HepG2 (cell line): ENCODE data around the gene PTGES3. TPM values are rescaled to one million over a fixed set of nuclear protein-coding genes. Genes with fewer than 3 reads are reported as not detected.

Experiments used
- ATF2 ChIP-seq: sonication (generic); formaldehyde crosslinking; IDR thresholded peaks from 2 replicates; pipeline ENCODE4 v1.4.0; 2020; ENCODE audit warnings: missing genetic modification reagents
- CBX2 ChIP-seq, 2 experiments: fragments of 200-600 bp in 1 of 2; sonication (generic); formaldehyde crosslinking in 1 of 2; IDR thresholded peaks; 2 replicates each; pipeline versions ENCODE4 v1.7.0 to v1.8.1; 2018 to 2022; ENCODE audit warnings: low read depth in 2 of 2, low read length in 1 of 2, mild to moderate bottlenecking in 1 of 2, missing genetic modification reagents in 1 of 2
- CCAR2 ChIP-seq: fragments of 200-400 bp; formaldehyde crosslinking; optimal IDR thresholded peaks from 2 replicates; pipeline ENCODE3; 2018; ENCODE audit warnings: low read depth, mild to moderate bottlenecking, low read length, moderate library complexity
- CREBL2 ChIP-seq: sonication (generic); formaldehyde crosslinking; IDR thresholded peaks from 2 replicates; pipeline ENCODE4 v1.8.1; 2023; ENCODE audit warnings: missing genetic modification reagents, mild to moderate bottlenecking, borderline replicate concordance
- DMAP1 ChIP-seq: IDR thresholded peaks from 2 replicates; pipeline ENCODE4 v1.6.1; 2016
- EED ChIP-seq: sonication (generic); formaldehyde crosslinking; IDR thresholded peaks from 2 replicates; pipeline ENCODE4 v1.5.0; 2020; ENCODE audit warnings: mild to moderate bottlenecking, missing genetic modification reagents
- HDAC6 ChIP-seq: fragments of 200-600 bp; sonication (generic); IDR thresholded peaks from 2 replicates; pipeline ENCODE4 v1.7.0; 2017; ENCODE audit warnings: mild to moderate bottlenecking, antibody characterized with exemption, low read length, low read depth
- KAT2B ChIP-seq: fragments of 150-350 bp; IDR thresholded peaks from 2 replicates; pipeline ENCODE4 v1.6.1; 2014; ENCODE audit warnings: low read depth, low read length, borderline replicate concordance
- MBD4 ChIP-seq: IDR thresholded peaks from 2 replicates; pipeline ENCODE4 v1.6.1; 2012; ENCODE audit warnings: low read length, inconsistent platforms, borderline replicate concordance
- MIER3 ChIP-seq: IDR thresholded peaks from 2 replicates; pipeline ENCODE4 v1.6.1; 2016; ENCODE audit warnings: missing compliant biosample characterization, borderline replicate concordance
- MNT ChIP-seq: fragments of 450-650 bp; IDR thresholded peaks from 2 replicates; pipeline ENCODE4 v1.6.1; 2016
- MTF1 ChIP-seq: sonication (generic); formaldehyde crosslinking; IDR thresholded peaks from 2 replicates; pipeline ENCODE4 v1.5.0; 2020; ENCODE audit warnings: missing genetic modification reagents
- MYNN ChIP-seq: sonication (generic); formaldehyde crosslinking; IDR thresholded peaks from 2 replicates; pipeline ENCODE4 v1.4.0; 2020; ENCODE audit warnings: mild to moderate bottlenecking, low read depth, missing genetic modification reagents
- PHF5A ChIP-seq: IDR thresholded peaks from one replicate; pipeline ENCODE4 v1.6.1; 2018; ENCODE audit warnings: low read depth, missing genetic modification reagents; ENCODE audit not compliant: unreplicated experiment
- TGIF2 ChIP-seq: IDR thresholded peaks from 2 replicates; pipeline ENCODE4 v1.6.1; 2016; ENCODE audit warnings: control low read depth, missing compliant biosample characterization
- THAP11 ChIP-seq: IDR thresholded peaks from 2 replicates; pipeline ENCODE4 v1.6.1; 2016; ENCODE audit warnings: missing biosample characterization, missing genetic modification reagents
- U2AF2 ChIP-seq: fragments of 200-400 bp; formaldehyde crosslinking; IDR thresholded peaks from 2 replicates; pipeline ENCODE4 v1.6.1; 2017; ENCODE audit warnings: low read depth, mild to moderate bottlenecking, low read length
- ZBED4 ChIP-seq: sonication (generic); formaldehyde crosslinking; IDR thresholded peaks from 2 replicates; pipeline ENCODE4 v1.4.0; 2020; ENCODE audit warnings: missing genetic modification reagents, borderline replicate concordance
- ZNF513 ChIP-seq: sonication (generic); formaldehyde crosslinking; conservative IDR thresholded peaks from 2 replicates; pipeline ENCODE4 v1.5.0; 2020; ENCODE audit warnings: missing genetic modification reagents
- ZNF577 ChIP-seq: sonication (generic); formaldehyde crosslinking; IDR thresholded peaks from 2 replicates; pipeline ENCODE4 v1.4.0; 2020; ENCODE audit warnings: mild to moderate bottlenecking, low read depth, missing genetic modification reagents, borderline replicate concordance
- ZNF792 ChIP-seq: IDR thresholded peaks from 2 replicates; pipeline ENCODE4 v1.6.1; 2016
- polyA plus RNA-seq, 8 experiments: library from polyadenylated mRNA; depleted of rRNA in 3 of 8; stranded (reverse) in 7 of 8; unstranded in 1 of 8; fragments of >200 nt; fragmentation: Illumina TruSeq in 4 of 8; extraction: Trizol in 4 of 8; gene quantifications; 2 replicates each; pipeline versions ENCODE4 v1.2.1 to v1.2.3, GENCODE V29; 2011 to 2016; ENCODE audit warnings: low read depth in 4 of 8, missing spikeins in 1 of 8, mixed read lengths in 1 of 8; ENCODE audit not compliant: insufficient read depth in 1 of 8
- total RNA-seq, 5 experiments: library from RNA; depleted of rRNA; stranded (reverse); fragments of >200 nt; fragmentation: Illumina TruSeq; extraction: Trizol; gene quantifications; 2 replicates each; pipeline ENCODE4 v1.2.3, GENCODE V29; 2016; ENCODE audit warnings: low read depth in 1 of 5

The PTGES3 gene
- total and polyA plus RNA-seq, 2 of the 13 experiments (the other 11 are each of a cell fraction or from before 2014, with no cell fraction given), result 54.4 to 159 TPM

GRCh38 chr12:56724972-56725722, 37.1 kb upstream of the PTGES3 start, which contains the start of gene NACA (continued):
- TF ChIP-seq ZNF513 (CRISPR knock-in tag) (no peak), CREBL2 (CRISPR knock-in tag) (no peak; the same call in 1 of the 2 replicates), MYNN (CRISPR knock-in tag) (peak; percentile 87; the same call in 1 of the 2 replicates), CCAR2 (no peak), ATF2 (peak; percentile 85; the same call in 1 of the 2 replicates), U2AF2 (0 out of 2 replicates have a peak, but pooled peaks have one; percentile 22), MTF1 (CRISPR knock-in tag) (no peak), HDAC6 (no peak), CBX2 (IDR thresholded peaks at IDR 0.05; ENCODE audit: low read depth, low read length) (no peak), CBX2 (CRISPR knock-in tag; IDR thresholded peaks at IDR 0.05; ENCODE audit: low read depth) (no peak), MNT (peak; percentile 62), ZNF577 (CRISPR knock-in tag) (no peak), ZBED4 (CRISPR knock-in tag) (peak; percentile 69; the same call in 1 of the 2 replicates), PHF5A (CRISPR knock-in tag) (no peak), DMAP1 (CRISPR knock-in tag) (peak; percentile 99), MIER3 (CRISPR knock-in tag) (peak; percentile 82), EED (CRISPR knock-in tag) (peak; percentile 66; the same call in 1 of the 2 replicates), THAP11 (CRISPR knock-in tag) (peak; percentile 95), MBD4 (no peak), ZNF792 (CRISPR knock-in tag) (peak; percentile 89), TGIF2 (peak; percentile 53; the same call in 1 of the 2 replicates), KAT2B (no peak)
